Keratinocyte (primary cell): ENCODE data around the gene TMEM238L. TPM values are rescaled to one million over a fixed set of nuclear protein-coding genes. Genes with fewer than 3 reads are reported as not detected.

ENCODE experiments used
- DNase-seq: peaks from one replicate; pipeline ENCODE4 v3.0.0-alpha.2; 2011; ENCODE audit warnings: low read depth, missing footprints, low spot score
- FAIRE-seq: peaks from 2 replicates; lab custom pipeline; 2011; peaks lifted over from hg19 to GRCh38; lab: Jason Lieb, UNC
- H2AFZ ChIP-seq: 2 replicates; pipeline ENCODE4 v1.6.0; 2012; ENCODE audit warnings: low read length, control low read depth, inconsistent platforms; ENCODE audit not compliant: control insufficient read depth
- H3K27ac ChIP-seq: 2 replicates; pipeline ENCODE4 v1.5.1; 2011; ENCODE audit warnings: low read length; ENCODE audit not compliant: control insufficient read depth, insufficient read depth
- H3K27me3 ChIP-seq: 3 replicates; pipeline ENCODE4 v1.6.0; 2011; ENCODE audit warnings: low read length; ENCODE audit not compliant: control insufficient read depth, insufficient read depth; ENCODE audit errors: extremely low read depth
- H3K36me3 ChIP-seq, 2 experiments: 2 replicates in 1 of 2; 3 replicates in 1 of 2; pipeline ENCODE4 v1.5.1; 2011; ENCODE audit warnings: low read length in 2 of 2, mild to moderate bottlenecking in 1 of 2; ENCODE audit not compliant: control insufficient read depth in 2 of 2, insufficient read depth in 2 of 2; ENCODE audit errors: extremely low read depth in 1 of 2
- H3K4me1 ChIP-seq: 3 replicates; pipeline ENCODE4 v1.5.1; 2011; ENCODE audit warnings: low read length; ENCODE audit not compliant: control insufficient read depth, insufficient read depth; ENCODE audit errors: extremely low read depth
- H3K4me2 ChIP-seq: 3 replicates; pipeline ENCODE4 v1.6.0; 2011; ENCODE audit warnings: low read depth, low read length; ENCODE audit not compliant: control insufficient read depth, insufficient read depth; ENCODE audit errors: extremely low read depth
- H3K4me3 ChIP-seq, 3 experiments: fragments of 200-600 bp in 1 of 3; sonication (generic) in 1 of 3; 2 replicates in 2 of 3; 3 replicates in 1 of 3; pipeline ENCODE4 v1.5.1; 2011 to 2016; ENCODE audit warnings: low read length in 3 of 3, mild to moderate bottlenecking in 3 of 3, control low read depth in 2 of 3, inconsistent platforms in 1 of 3, low read depth in 1 of 3, mixed read lengths in 1 of 3, mixed run types in 1 of 3, moderate library complexity in 1 of 3; ENCODE audit not compliant: control insufficient read depth in 2 of 3, insufficient read depth in 2 of 3; ENCODE audit errors: extremely low read depth in 1 of 3
- H3K79me2 ChIP-seq: 2 replicates; pipeline ENCODE4 v1.6.0; 2012; ENCODE audit warnings: low read length; ENCODE audit not compliant: control insufficient read depth, insufficient read depth
- H3K9ac ChIP-seq: 3 replicates; pipeline ENCODE4 v1.6.0; 2011; ENCODE audit warnings: low read length; ENCODE audit not compliant: control insufficient read depth, insufficient read depth; ENCODE audit errors: extremely low read depth
- H3K9me1 ChIP-seq: 3 replicates; pipeline ENCODE4 v1.6.0; 2011; ENCODE audit warnings: low read length; ENCODE audit not compliant: control insufficient read depth, insufficient read depth; ENCODE audit errors: extremely low read depth
- H3K9me3 ChIP-seq: 2 replicates; pipeline ENCODE4 v1.5.1; 2012; ENCODE audit warnings: low read depth, low read length; ENCODE audit not compliant: control insufficient read depth
- H4K20me1 ChIP-seq: 3 replicates; pipeline ENCODE4 v1.6.0; 2011; ENCODE audit warnings: low read length; ENCODE audit not compliant: control insufficient read depth, insufficient read depth; ENCODE audit errors: extremely low read depth
- CTCF ChIP-seq, 3 experiments: IDR thresholded peaks in 1 of 3; conservative IDR thresholded peaks in 1 of 3; optimal IDR thresholded peaks in 1 of 3; 2 replicates in 2 of 3; 3 replicates in 1 of 3; pipeline versions ENCODE3 to v1.5.1; 2011; ENCODE audit warnings: low read length in 3 of 3, mild to moderate bottlenecking in 3 of 3, moderate library complexity in 2 of 3, control low read depth in 1 of 3, inconsistent platforms in 1 of 3; ENCODE audit not compliant: insufficient read depth in 2 of 3; ENCODE audit errors: extremely low read depth in 1 of 3
- EZH2 ChIP-seq: IDR thresholded peaks from one replicate; pipeline ENCODE4 v1.6.1; 2012; ENCODE audit warnings: inconsistent platforms, mild to moderate bottlenecking, low read length, moderate library complexity
- dilution Hi-C: fragments of 300-500 bp; cut with MboI; formaldehyde crosslinking; loops from one replicate; pipeline ENCODE4 v1.7.0; 2020; ENCODE audit warnings: low sequenced_read_pairs; ENCODE audit not compliant: extremely low pct_ligation_motif_present
- polyA plus RNA-seq, 5 experiments: library from polyadenylated mRNA; depleted of rRNA in 3 of 5; stranded (reverse) in 3 of 5; stranded (forward) in 1 of 5; unstranded in 1 of 5; fragments of >200 nt; gene quantifications; 1 replicate in 1 of 5; 2 replicates in 3 of 5; 3 replicates in 1 of 5; pipeline versions ENCODE4 v1.2.1 to v1.2.3, GENCODE V29; 2011 to 2012; ENCODE audit warnings: missing spikeins in 2 of 5, low read depth in 1 of 5, low replicate concordance in 1 of 5

Gene TMEM238L
- polyA plus RNA-seq, 1 donor (not counting 4 experiments of a cell fraction or from before 2014, with no cell fraction given) = not detected

DNA sequence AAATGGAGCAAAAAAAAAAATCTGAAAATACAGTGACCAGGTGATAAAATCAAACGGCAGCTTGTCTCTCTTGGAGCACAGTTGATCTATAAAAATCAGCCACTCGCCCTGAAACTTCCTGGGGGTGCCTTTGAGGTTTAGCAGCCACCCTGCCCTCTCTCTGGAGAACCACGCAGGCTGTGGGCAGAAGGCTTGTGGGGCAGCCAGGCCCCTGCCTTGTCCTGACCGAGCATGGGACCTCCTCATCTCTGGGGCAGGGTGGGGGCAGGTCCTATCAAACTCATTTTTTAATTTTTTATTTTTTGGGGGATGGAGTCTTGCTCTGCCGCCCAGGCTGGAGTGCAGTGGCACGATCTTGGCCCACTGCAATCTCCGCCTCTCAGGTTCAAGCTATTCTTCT, 5.0 kb downstream of the TMEM238L start:
- H3K79me2 ChIP-seq = no peaks in the 10 kb centered on the region
- DNase-seq (no peak), FAIRE-seq (no peak)
- TF ChIP-seq CTCF (optimal IDR thresholded peaks at IDR 0.05 in 1 of 3, IDR thresholded peaks at IDR 0.05 in 1 of 3, conservative IDR thresholded peaks at IDR 0.05 in 1 of 3; ENCODE audit: extremely low read depth in 1 of 3, insufficient read depth in 2 of 3, low read length in 3 of 3) = no peak
- TF ChIP-seq EZH2 = no peak
- no peaks in the 10 kb centered on the region for H4K20me1 ChIP-seq
- dilution Hi-C loops = no loop called here
- H3K27ac ChIP-seq = peak overlapping the region; percentile 86
- H3K4me2 ChIP-seq = peak overlapping the region; percentile 31
- H3K4me3 ChIP-seq = no peak overlapping the region
- H2AFZ ChIP-seq = no peak overlapping the region
- H3K27me3 ChIP-seq = no peaks in the 10 kb centered on the region
- peak overlapping the region; percentile 29 for H3K9ac ChIP-seq
- H3K36me3 ChIP-seq = no peaks in the 10 kb centered on the region
- peaks cover 37% of the 10 kb centered on the region for H3K4me1 ChIP-seq
- H3K9me3 ChIP-seq = no peaks in the 10 kb centered on the region
- no peaks in the 10 kb centered on the region for H3K9me1 ChIP-seq

DNA sequence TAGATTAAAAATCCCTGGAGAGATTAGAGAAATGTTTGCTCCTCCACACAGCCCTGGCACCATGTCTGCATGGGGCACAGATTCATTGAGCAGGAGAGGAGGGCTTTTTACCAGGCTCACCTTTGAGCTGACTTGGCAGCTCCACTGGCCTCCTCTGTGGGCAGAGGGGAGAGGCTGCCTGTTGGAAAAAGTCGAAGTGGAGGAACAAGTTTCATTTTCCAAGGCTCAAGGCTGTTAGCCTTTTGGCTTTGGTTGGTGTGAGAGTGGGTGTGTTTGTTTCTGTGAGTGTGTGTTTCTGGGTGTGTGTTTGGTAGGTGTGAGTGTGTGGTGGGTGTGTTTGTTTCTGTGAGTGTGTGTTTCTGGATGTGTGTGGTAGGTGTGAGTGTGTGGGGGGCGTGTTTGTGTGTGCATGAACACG, 5.6 kb downstream of the TMEM238L start:
- peaks cover 31% of the 10 kb centered on the region for H3K4me1 ChIP-seq
- H3K79me2 ChIP-seq = no peaks in the 10 kb centered on the region
- no peaks in the 10 kb centered on the region for H3K9me1 ChIP-seq
- no peaks in the 10 kb centered on the region for H3K36me3 ChIP-seq
- peak overlapping the region in 1 of 3 experiments; percentile 5 for H3K4me3 ChIP-seq
- DNase-seq (no peak), FAIRE-seq (peak; percentile 34)
- peak overlapping the region; percentile 65 for H2AFZ ChIP-seq
- TF ChIP-seq CTCF (optimal IDR thresholded peaks at IDR 0.05 in 1 of 3, IDR thresholded peaks at IDR 0.05 in 1 of 3, conservative IDR thresholded peaks at IDR 0.05 in 1 of 3; ENCODE audit: extremely low read depth in 1 of 3, insufficient read depth in 2 of 3, low read length in 3 of 3) = no peak
- no peak for TF ChIP-seq EZH2
- peak overlapping the region; percentile 29 for H3K9ac ChIP-seq
- dilution Hi-C loops = no loop called here
- H4K20me1 ChIP-seq = no peaks in the 10 kb centered on the region
- H3K27me3 ChIP-seq = no peaks in the 10 kb centered on the region
- no peaks in the 10 kb centered on the region for H3K9me3 ChIP-seq
- peak overlapping the region; percentile 31 for H3K4me2 ChIP-seq
- H3K27ac ChIP-seq = peak overlapping the region; percentile 50
